Measurements from ENCODE around the gene COX10. TPM values are rescaled to one million over a fixed set of nuclear protein-coding genes. Genes with fewer than 3 reads are reported as not detected.
A peak's percentile ranks its signal among the peaks of the same experiment; 100 is the strongest.

Gene COX10
- total RNA-seq, 2 experiments from 2014 or later: 24.0 to 29.6 TPM

GRCh38 chr17:14112407-14112806, 43.1 kb downstream of the COX10 start:
- no peak overlapping the region for H3K4me3 Mint-ChIP-seq
- H3K36me3 Mint-ChIP-seq (ENCODE audit: low read depth): peaks cover 49% of the 10 kb centered on the region
- ChIA-PET POLR2A (no interaction called here), CTCF (interaction anchor here (1.3 kb wide), 1 partner anchor 11 kb away, joined by 5 read pairs; no protein-coding TSS in a partner anchor)
- no peak for DNase-seq
- H3K27ac Mint-ChIP-seq: no peak overlapping the region
- H3K9me3 Mint-ChIP-seq: peaks cover 5% of the 10 kb centered on the region
- no peaks in the 10 kb centered on the region for H3K27me3 Mint-ChIP-seq
- H3K4me1 Mint-ChIP-seq: peaks cover 47% of the 10 kb centered on the region

GRCh38 chr17:14113137-14113536, 43.8 kb downstream of the COX10 start:
- CTCF ChIA-PET: interaction anchor here (1.0 kb wide), 1 partner anchor 13 kb away, joined by 4 read pairs; no protein-coding TSS in a partner anchor
- H3K27me3 Mint-ChIP-seq: no peaks in the 10 kb centered on the region
- H3K36me3 Mint-ChIP-seq (ENCODE audit: low read depth): peaks cover 42% of the 10 kb centered on the region
- H3K4me3 Mint-ChIP-seq: no peak overlapping the region
- peaks cover 46% of the 10 kb centered on the region for H3K4me1 Mint-ChIP-seq
- no peak overlapping the region for H3K27ac Mint-ChIP-seq
- DNase-seq: no peak
- H3K9me3 Mint-ChIP-seq: peaks cover 5% of the 10 kb centered on the region
- POLR2A ChIA-PET: no interaction called here

GRCh38 chr17:14116263-14117024, 47.1 kb downstream of the COX10 start:
- POLR2A ChIA-PET: no interaction called here
- CTCF ChIA-PET: interaction anchor here (0.6 to 1.5 kb wide), 2 partner anchors 141 to 186 kb away, joined by 3 to 5 read pairs; no protein-coding TSS in a partner anchor

GRCh38 chr17:14118951-14119350, 49.6 kb downstream of the COX10 start:
- Mint-ChIP-seq H3K27me3 (no peaks in the 10 kb centered on the region), H3K27ac (peak overlapping the region; percentile 87), H3K4me3 (no peak overlapping the region), H3K9me3 (peaks cover 17% of the 10 kb centered on the region), H3K36me3 (ENCODE audit: low read depth) (peaks cover 60% of the 10 kb centered on the region), H3K4me1 (peaks cover 82% of the 10 kb centered on the region)
- ChIA-PET CTCF (no interaction called here), POLR2A (no interaction called here)
- DNase-seq: no peak

More at GRCh38 chr17:14116263-14117024, 47.1 kb downstream of the COX10 start:
- no peaks in the 10 kb centered on the region for H3K27me3 Mint-ChIP-seq
- H3K4me3 Mint-ChIP-seq: no peak overlapping the region
- peaks cover 61% of the 10 kb centered on the region for H3K4me1 Mint-ChIP-seq
- H3K27ac Mint-ChIP-seq: no peak overlapping the region
- no peak for DNase-seq
- H3K36me3 Mint-ChIP-seq (ENCODE audit: low read depth): peaks cover 52% of the 10 kb centered on the region
- peaks cover 12% of the 10 kb centered on the region for H3K9me3 Mint-ChIP-seq

GRCh38 chr17:14119546-14119945, 50.2 kb downstream of the COX10 start:
- POLR2A ChIA-PET: no interaction called here
- H3K9me3 Mint-ChIP-seq: peaks cover 17% of the 10 kb centered on the region

GRCh38 chr17:14121952-14122351, 52.6 kb downstream of the COX10 start:
- H3K4me1 Mint-ChIP-seq: peaks cover 74% of the 10 kb centered on the region

More at GRCh38 chr17:14119546-14119945, 50.2 kb downstream of the COX10 start:
- CTCF ChIA-PET: no interaction called here
- Mint-ChIP-seq H3K4me1 (peaks cover 86% of the 10 kb centered on the region), H3K36me3 (ENCODE audit: low read depth) (peaks cover 60% of the 10 kb centered on the region), H3K27me3 (no peaks in the 10 kb centered on the region), H3K27ac (peak overlapping the region; percentile 87), H3K4me3 (no peak overlapping the region)
- DNase-seq: no peak

GRCh38 chr17:14123619-14124278, 54.4 kb downstream of the COX10 start:
- peaks cover 29% of the 10 kb centered on the region for H3K36me3 Mint-ChIP-seq (ENCODE audit: low read depth)
- H3K27me3 Mint-ChIP-seq: no peaks in the 10 kb centered on the region
- DNase-seq: no peak
- no peak overlapping the region for H3K4me3 Mint-ChIP-seq
- H3K27ac Mint-ChIP-seq: no peak overlapping the region
- H3K9me3 Mint-ChIP-seq: peaks cover 12% of the 10 kb centered on the region
- H3K4me1 Mint-ChIP-seq: peaks cover 60% of the 10 kb centered on the region
- CTCF ChIA-PET: no interaction called here
- POLR2A ChIA-PET: interaction anchor here (0.5 kb wide), 1 partner anchor 16 kb away, joined by 3 read pairs; no protein-coding TSS in a partner anchor

More at GRCh38 chr17:14121952-14122351, 52.6 kb downstream of the COX10 start:
- H3K9me3 Mint-ChIP-seq: peaks cover 12% of the 10 kb centered on the region
- H3K36me3 Mint-ChIP-seq (ENCODE audit: low read depth): peaks cover 39% of the 10 kb centered on the region
- POLR2A ChIA-PET: no interaction called here
- H3K4me3 Mint-ChIP-seq: no peak overlapping the region
- H3K27ac Mint-ChIP-seq: no peak overlapping the region
- no peak for DNase-seq
- H3K27me3 Mint-ChIP-seq: no peaks in the 10 kb centered on the region
- CTCF ChIA-PET: no interaction called here

GRCh38 chr17:14124854-14125253, 55.5 kb downstream of the COX10 start:
- peaks cover 23% of the 10 kb centered on the region for H3K36me3 Mint-ChIP-seq (ENCODE audit: low read depth)
- CTCF ChIA-PET: interaction anchor here (0.6 kb wide), 1 partner anchor 789 kb away, joined by 3 read pairs; no protein-coding TSS in a partner anchor
- POLR2A ChIA-PET: no interaction called here
- H3K27me3 Mint-ChIP-seq: no peaks in the 10 kb centered on the region
- H3K4me3 Mint-ChIP-seq: no peak overlapping the region
- peaks cover 9% of the 10 kb centered on the region for H3K9me3 Mint-ChIP-seq
- H3K4me1 Mint-ChIP-seq: peaks cover 51% of the 10 kb centered on the region
- no peak overlapping the region for H3K27ac Mint-ChIP-seq
- no peak for DNase-seq

- Mint-ChIP-seq H3K27ac (peak overlapping the region; percentile 7), H3K9me3 (peaks cover 4% of the 10 kb centered on the region), H3K36me3 (ENCODE audit: low read depth) (peaks cover 17% of the 10 kb centered on the region), H3K27me3 (no peaks in the 10 kb centered on the region), H3K4me1 (peaks cover 44% of the 10 kb centered on the region), H3K4me3 (no peak overlapping the region)
- ChIA-PET POLR2A (no interaction called here), CTCF (interaction anchor here (0.6 to 1.3 kb wide), 3 partner anchors 12 to 788 kb away, joined by 3 to 4 read pairs (median 3); no protein-coding TSS in a partner anchor)
- no peak for DNase-seq
These were observed 56.3 kb downstream of the COX10 start for GRCh38 chr17:14125518-14126137.

- Mint-ChIP-seq H3K27ac (no peak overlapping the region), H3K4me1 (peaks cover 5% of the 10 kb centered on the region), H3K9me3 (no peaks in the 10 kb centered on the region), H3K36me3 (ENCODE audit: low read depth) (peaks cover 6% of the 10 kb centered on the region), H3K27me3 (no peaks in the 10 kb centered on the region), H3K4me3 (no peak overlapping the region)
- no peak for DNase-seq
- ChIA-PET CTCF (interaction anchor here (1.0 kb wide), 1 partner anchor 10 kb away, joined by 3 read pairs; no protein-coding TSS in a partner anchor), POLR2A (interaction anchor here (0.6 kb wide), 1 partner anchor 25 kb away, joined by 4 read pairs; no protein-coding TSS in a partner anchor)
These were observed 63.8 kb downstream of the COX10 start for GRCh38 chr17:14133104-14133503.

GRCh38 chr17:14134456-14134855, 65.2 kb downstream of the COX10 start:
- POLR2A ChIA-PET: interaction anchor here (0.6 kb wide), 1 partner anchor 168 kb away, joined by 7 read pairs; no protein-coding TSS in a partner anchor
- no peak overlapping the region for H3K27ac Mint-ChIP-seq
- peaks cover 5% of the 10 kb centered on the region for H3K4me1 Mint-ChIP-seq
- H3K9me3 Mint-ChIP-seq: no peaks in the 10 kb centered on the region
- H3K27me3 Mint-ChIP-seq: no peaks in the 10 kb centered on the region
- CTCF ChIA-PET: interaction anchor here (0.6 kb wide), 1 partner anchor 65 kb away, joined by 3 read pairs; no protein-coding TSS in a partner anchor
- DNase-seq: no peak
- H3K36me3 Mint-ChIP-seq (ENCODE audit: low read depth): peaks cover 6% of the 10 kb centered on the region
- H3K4me3 Mint-ChIP-seq: no peak overlapping the region

GRCh38 chr17:14135906-14136590, 66.7 kb downstream of the COX10 start:
- Mint-ChIP-seq H3K4me3 (no peak overlapping the region), H3K27me3 (no peaks in the 10 kb centered on the region), H3K27ac (no peak overlapping the region), H3K36me3 (ENCODE audit: low read depth) (peaks cover 3% of the 10 kb centered on the region), H3K9me3 (no peaks in the 10 kb centered on the region), H3K4me1 (peaks cover 3% of the 10 kb centered on the region)
- CTCF ChIA-PET: no interaction called here
- POLR2A ChIA-PET: no interaction called here
- no peak for DNase-seq
